ENCODE data around the gene CCDC170. TPM values are rescaled to one million over a fixed set of nuclear protein-coding genes. Genes with fewer than 3 reads are reported as not detected.
A peak's percentile ranks its signal among the peaks of the same experiment; 100 is the strongest.

CCDC170 gene
- total and polyA plus RNA-seq, 2 donors (not counting 1 experiment from before 2014, with no cell fraction given) = 0.76 to 0.83 TPM

- Histone ChIP-seq H3K9me3 (ENCODE audit: control insufficient read depth, insufficient read depth, low read depth, low read length) (no peaks in the 10 kb centered on the region), H3K36me3 (ENCODE audit: control insufficient read depth, insufficient read depth, low read length) (no peaks in the 10 kb centered on the region), H3K27me3 (ENCODE audit: control insufficient read depth, insufficient read depth, low read length) (no peaks in the 10 kb centered on the region), H2AFZ (ENCODE audit: low read length) (no peak overlapping the region), H3K4me2 (ENCODE audit: extremely low read depth, insufficient read depth, low read length) (no peak overlapping the region), H3K9ac (ENCODE audit: insufficient read depth, low read length) (no peak overlapping the region), H4K20me1 (ENCODE audit: control insufficient read depth, extremely low read depth, insufficient read depth, low read length) (no peaks in the 10 kb centered on the region), H3K4me1 (ENCODE audit: control insufficient read depth, extremely low read depth, insufficient read depth, low read length) (no peaks in the 10 kb centered on the region), H3K27ac (ENCODE audit: insufficient read depth, low read length) (no peak overlapping the region), H3K79me2 (ENCODE audit: control insufficient read depth, insufficient read depth, low read length) (no peaks in the 10 kb centered on the region), H3K4me3 (replicated peaks in 1 of 4; ENCODE audit: control extremely low read depth in 1 of 4, insufficient read depth in 1 of 4, low read depth in 3 of 4, low read length in 4 of 4) (no peak overlapping the region)
- no peak for TF ChIP-seq EZH2 (IDR thresholded peaks at IDR 0.05; ENCODE audit: low read length, missing control alignments)
- no peak for TF ChIP-seq CTCF (conservative IDR thresholded peaks at IDR 0.05 in 1 of 2, IDR thresholded peaks at IDR 0.05 in 1 of 2; ENCODE audit: low read depth in 1 of 2, low read length in 2 of 2)
- DNase-seq (ENCODE audit: low read depth in 2 of 2) = peak; percentile 52 to 60
Measured at GRCh38 chr6:151502499-151502898, 8.7 kb downstream of the CCDC170 start.

GRCh38 chr6:151506761-151507160 lies 12.9 kb downstream of the CCDC170 start:
- H3K4me2 ChIP-seq (ENCODE audit: extremely low read depth, insufficient read depth, low read length) = no peak overlapping the region
- no peak for TF ChIP-seq CTCF (conservative IDR thresholded peaks at IDR 0.05 in 1 of 2, IDR thresholded peaks at IDR 0.05 in 1 of 2; ENCODE audit: low read depth in 1 of 2, low read length in 2 of 2)
- TF ChIP-seq EZH2 (IDR thresholded peaks at IDR 0.05; ENCODE audit: low read length, missing control alignments) = no peak
- H3K4me3 ChIP-seq (replicated peaks in 1 of 4; ENCODE audit: control extremely low read depth in 1 of 4, insufficient read depth in 1 of 4, low read depth in 3 of 4, low read length in 4 of 4) = no peak overlapping the region
- H2AFZ ChIP-seq (ENCODE audit: low read length) = no peak overlapping the region
- H3K27ac ChIP-seq (ENCODE audit: insufficient read depth, low read length) = no peak overlapping the region
- H3K9ac ChIP-seq (ENCODE audit: insufficient read depth, low read length) = no peak overlapping the region
- H3K79me2 ChIP-seq (ENCODE audit: control insufficient read depth, insufficient read depth, low read length) = no peaks in the 10 kb centered on the region
- no peaks in the 10 kb centered on the region for H3K4me1 ChIP-seq (ENCODE audit: control insufficient read depth, extremely low read depth, insufficient read depth, low read length)
- H4K20me1 ChIP-seq (ENCODE audit: control insufficient read depth, extremely low read depth, insufficient read depth, low read length) = no peaks in the 10 kb centered on the region
- H3K27me3 ChIP-seq (ENCODE audit: control insufficient read depth, insufficient read depth, low read length) = no peaks in the 10 kb centered on the region
- DNase-seq (ENCODE audit: low read depth in 2 of 2) = no peak
- H3K9me3 ChIP-seq (ENCODE audit: control insufficient read depth, insufficient read depth, low read depth, low read length) = no peaks in the 10 kb centered on the region
- no peaks in the 10 kb centered on the region for H3K36me3 ChIP-seq (ENCODE audit: control insufficient read depth, insufficient read depth, low read length)

- Histone ChIP-seq H3K27me3 (ENCODE audit: control insufficient read depth, insufficient read depth, low read length) (no peaks in the 10 kb centered on the region), H3K79me2 (ENCODE audit: control insufficient read depth, insufficient read depth, low read length) (no peaks in the 10 kb centered on the region), H2AFZ (ENCODE audit: low read length) (no peak overlapping the region), H3K9me3 (ENCODE audit: control insufficient read depth, insufficient read depth, low read depth, low read length) (no peaks in the 10 kb centered on the region), H3K4me3 (replicated peaks in 1 of 4; ENCODE audit: control extremely low read depth in 1 of 4, insufficient read depth in 1 of 4, low read depth in 3 of 4, low read length in 4 of 4) (no peak overlapping the region), H3K4me2 (ENCODE audit: extremely low read depth, insufficient read depth, low read length) (no peak overlapping the region), H3K36me3 (ENCODE audit: control insufficient read depth, insufficient read depth, low read length) (no peaks in the 10 kb centered on the region), H3K27ac (ENCODE audit: insufficient read depth, low read length) (no peak overlapping the region), H3K9ac (ENCODE audit: insufficient read depth, low read length) (no peak overlapping the region), H3K4me1 (ENCODE audit: control insufficient read depth, extremely low read depth, insufficient read depth, low read length) (no peaks in the 10 kb centered on the region), H4K20me1 (ENCODE audit: control insufficient read depth, extremely low read depth, insufficient read depth, low read length) (no peaks in the 10 kb centered on the region)
- TF ChIP-seq CTCF (conservative IDR thresholded peaks at IDR 0.05 in 1 of 2, IDR thresholded peaks at IDR 0.05 in 1 of 2; ENCODE audit: low read depth in 1 of 2, low read length in 2 of 2) (no peak), EZH2 (IDR thresholded peaks at IDR 0.05; ENCODE audit: low read length, missing control alignments) (no peak)
- no peak for DNase-seq (ENCODE audit: low read depth in 2 of 2)
Measured at GRCh38 chr6:151509048-151509447, 15.2 kb downstream of the CCDC170 start.
